ENCODE data around the gene CANX.

The CANX gene

DNA sequence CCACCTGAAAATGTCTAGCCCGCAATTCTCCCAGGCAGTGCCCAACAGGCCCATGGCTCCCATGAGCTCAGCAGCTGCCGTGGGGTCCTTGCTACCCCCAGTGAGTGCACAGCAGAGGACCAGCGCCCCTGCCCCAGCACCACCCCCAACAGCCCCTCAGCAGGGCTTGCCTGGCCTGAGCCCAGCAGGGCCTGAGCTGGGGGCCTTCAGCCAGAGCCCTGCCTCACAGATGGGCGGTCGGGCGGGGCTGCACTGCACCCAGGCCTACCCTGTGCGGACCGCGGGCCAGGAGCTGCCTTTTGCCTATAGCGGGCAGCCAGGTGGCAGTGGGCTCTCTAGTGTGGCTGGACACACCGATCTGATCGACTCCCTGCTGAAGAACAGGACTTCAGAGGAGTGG, 75.7 kb downstream of the CANX start:
- no peak for DNase-seq (ENCODE audit: low read depth, low spot score)

DNA sequence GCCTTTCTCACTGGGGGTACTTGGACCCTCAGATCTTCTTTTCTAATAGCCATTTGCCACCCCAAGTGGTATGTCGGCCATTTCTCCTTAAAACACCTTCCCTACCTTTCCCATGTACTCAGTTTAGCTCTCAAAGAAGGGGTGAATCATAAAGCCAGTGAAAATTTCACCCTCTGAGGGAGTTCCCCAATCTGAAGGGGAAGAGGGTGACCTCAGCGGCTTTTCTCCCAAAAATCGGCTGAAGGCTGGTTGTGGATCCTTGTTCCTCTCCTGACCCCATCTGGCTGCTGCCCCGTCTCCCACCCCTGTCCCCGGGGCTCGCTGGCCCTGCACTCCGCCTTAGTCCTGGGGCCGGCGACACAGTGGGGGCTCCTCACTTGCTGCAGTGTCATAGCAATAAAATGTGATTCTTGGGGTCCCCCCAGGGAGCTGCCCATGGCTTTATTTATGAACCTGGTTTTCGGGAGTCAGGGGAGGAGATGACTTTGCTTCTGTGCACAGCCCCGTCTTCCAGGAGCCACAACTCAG, 77.7 kb downstream of the CANX start:
- DNase-seq (ENCODE audit: low read depth, low spot score) = no peak

DNA sequence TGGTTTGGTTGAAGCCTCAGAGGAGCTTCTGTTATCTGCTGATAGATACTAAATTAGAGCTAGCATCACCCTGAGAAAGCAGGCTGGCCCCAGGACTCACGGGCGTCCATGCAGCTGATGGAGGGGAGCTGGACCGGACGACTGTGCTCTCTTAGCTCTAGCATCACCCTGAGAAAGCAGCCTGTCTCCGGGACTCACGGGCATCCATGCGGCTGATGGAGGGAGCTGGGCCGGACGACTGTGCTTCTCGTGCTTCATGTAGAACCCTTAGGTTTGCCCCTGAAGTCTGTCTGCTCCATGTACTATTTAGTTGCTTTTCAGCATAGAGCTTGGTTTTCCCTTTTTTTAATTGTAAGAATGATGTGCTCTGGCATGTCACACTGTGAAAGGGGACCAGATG, 78.7 kb downstream of the CANX start:
- DNase-seq (ENCODE audit: low read depth, low spot score) = no peak

DNA sequence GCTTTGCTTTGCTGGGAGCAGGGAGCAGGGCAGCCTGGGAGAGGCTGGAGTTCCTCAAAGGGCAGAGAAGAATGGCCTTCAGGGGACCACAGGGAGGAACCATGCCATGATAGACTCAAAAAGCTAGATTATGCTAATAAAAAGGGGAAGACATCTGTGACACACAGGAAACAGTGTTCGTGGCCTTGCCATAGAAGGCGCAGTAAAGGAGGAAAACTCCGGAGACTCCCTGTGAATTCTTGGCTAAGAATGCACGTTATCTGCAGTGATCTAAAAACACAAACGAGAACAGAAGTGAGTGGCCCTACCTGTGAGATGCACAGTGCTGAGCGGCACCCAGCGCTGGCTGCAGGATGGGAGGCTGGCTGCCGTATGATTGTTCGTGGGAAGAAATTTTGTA, 79.1 kb downstream of the CANX start:
- no peak for DNase-seq (ENCODE audit: low read depth, low spot score)

DNA sequence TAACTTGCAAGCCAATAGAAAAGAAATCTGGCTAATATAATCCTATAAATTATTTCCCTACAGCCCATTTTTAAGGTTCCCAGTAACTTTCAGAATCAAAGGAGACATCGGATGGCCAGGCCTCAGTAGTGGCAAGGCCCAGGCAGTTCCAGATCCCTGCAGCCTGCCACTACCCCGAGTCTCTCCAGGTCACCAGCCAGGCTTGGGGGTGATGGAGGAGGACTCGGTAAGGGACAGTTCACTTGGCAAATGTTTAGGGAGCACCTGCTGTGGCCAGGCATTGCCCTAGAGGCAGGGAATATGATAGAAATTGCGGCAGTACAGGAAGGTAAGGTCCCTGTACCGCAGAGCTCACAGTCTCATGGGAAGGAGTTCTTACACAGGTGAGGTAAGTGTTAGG, 79.8 kb downstream of the CANX start:
- no peak for DNase-seq (ENCODE audit: low read depth, low spot score)

DNA sequence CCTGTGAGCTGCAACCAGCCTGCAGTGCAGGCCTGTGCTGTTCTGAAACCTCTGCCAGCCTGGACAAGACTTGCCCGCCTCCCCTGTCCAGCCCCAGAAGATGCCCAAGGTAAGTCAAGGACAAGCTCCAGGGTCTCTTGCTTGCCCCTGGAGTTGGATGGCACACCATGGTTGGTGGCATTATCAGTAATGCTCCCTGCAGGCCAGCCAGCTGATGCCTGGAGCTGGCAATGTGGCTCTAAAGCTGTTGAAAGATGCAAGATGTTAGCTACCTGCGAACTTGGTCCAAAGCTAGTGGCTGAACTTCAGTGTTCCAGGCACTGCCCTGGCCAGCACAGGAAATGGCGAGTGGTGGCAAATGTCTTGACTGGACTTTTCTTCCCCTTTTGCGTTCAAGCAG, 81.1 kb downstream of the CANX start:
- DNase-seq (ENCODE audit: low read depth, low spot score) = no peak

DNA sequence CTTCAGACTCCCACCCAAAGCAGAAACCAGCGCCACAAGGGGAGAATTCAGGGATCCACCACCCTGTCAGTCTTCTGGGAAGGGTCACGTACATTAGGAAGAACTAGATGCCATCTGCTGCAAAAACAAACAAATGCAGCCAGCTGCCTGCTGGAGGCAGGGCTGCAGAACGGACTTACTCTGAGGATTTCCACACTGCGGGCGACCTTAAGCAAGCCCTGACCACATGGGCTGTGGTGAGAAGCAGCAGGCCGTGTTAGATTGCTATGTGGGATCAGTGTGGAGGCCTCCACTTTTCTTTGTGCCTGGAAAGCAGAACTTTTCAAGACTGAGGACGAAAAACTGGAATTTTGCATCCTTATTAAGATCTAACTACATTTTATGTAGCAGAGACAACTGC, 81.6 kb downstream of the CANX start:
- DNase-seq (ENCODE audit: low read depth, low spot score) = no peak

Measured in smooth muscle cell of the brain vasculature (primary cell).